Caco-2 (cell line): Measurements from ENCODE around the gene SYP. TPM values are rescaled to one million over a fixed set of nuclear protein-coding genes. Genes with fewer than 3 reads are reported as not detected.

Source experiments
- BruUV-seq: library from RNA; stranded (reverse); fragments of 400-500 nt; replicated peaks from 2 replicates; lab custom pipeline; 2021; lab: Mats Ljungman, UMichigan
- CTCF ChIA-PET: fragments of 300-600 bp; sonication (Branson Sonifier 250); formaldehyde crosslinking; loops from one replicate; lab custom pipeline; 2022; ENCODE audit warnings: antibody characterized with exemption; lab: Charles Lee
- POLR2A ChIA-PET: fragments of 300-600 bp; sonication (Branson Sonifier 250); formaldehyde crosslinking; loops from one replicate; lab custom pipeline; 2022; ENCODE audit warnings: antibody characterized with exemption; lab: Charles Lee
- DNase-seq, 2 experiments: peaks; one replicate each; pipeline versions ENCODE4 v3.0.0 to v3.0.0-alpha.2; 2020 to 2022
- H3K27me3 ChIP-seq: replicated peaks from 2 replicates; pipeline ENCODE4 v1.6.0; 2011; ENCODE audit warnings: low read length; ENCODE audit not compliant: control insufficient read depth, insufficient read depth
- H3K36me3 ChIP-seq: 2 replicates; pipeline ENCODE4 v1.5.1; 2011; ENCODE audit warnings: low read length; ENCODE audit not compliant: control insufficient read depth, insufficient read depth
- H3K4me1 ChIP-seq: fragments of 250-450 bp; sonication (Bioruptor Pico); 2 replicates; pipeline ENCODE4 v1.5.1; 2020; ENCODE audit warnings: mild to moderate bottlenecking
- H3K4me3 ChIP-seq: 2 replicates; pipeline ENCODE4 v1.5.1; 2011; ENCODE audit warnings: low read depth, mild to moderate bottlenecking, control low read depth, low read length
- H3K9me3 ChIP-seq: fragments of 250-450 bp; sonication (Bioruptor Pico); 2 replicates; pipeline ENCODE4 v1.5.1; 2020; ENCODE audit warnings: mild to moderate bottlenecking, moderate library complexity
- H3K27ac Mint-ChIP-seq: one replicate; pipeline ENCODE4 v1.8.0; 2022; ENCODE audit warnings: mixed read lengths; ENCODE audit not compliant: unreplicated experiment
- H3K27me3 Mint-ChIP-seq: one replicate; pipeline ENCODE4 v1.8.0; 2022; ENCODE audit warnings: mixed read lengths; ENCODE audit not compliant: insufficient read depth, unreplicated experiment
- H3K36me3 Mint-ChIP-seq: one replicate; pipeline ENCODE4 v1.8.0; 2022; ENCODE audit warnings: mild to moderate bottlenecking, mixed read lengths; ENCODE audit not compliant: insufficient read depth, unreplicated experiment
- H3K4me1 Mint-ChIP-seq: one replicate; pipeline ENCODE4 v1.8.0; 2022; ENCODE audit warnings: low read depth, mixed read lengths; ENCODE audit not compliant: unreplicated experiment
- H3K4me3 Mint-ChIP-seq: one replicate; pipeline ENCODE4 v1.8.0; 2022; ENCODE audit warnings: mild to moderate bottlenecking, moderate library complexity, mixed read lengths; ENCODE audit not compliant: unreplicated experiment
- H3K9me3 Mint-ChIP-seq: one replicate; pipeline ENCODE4 v1.8.0; 2022; ENCODE audit warnings: mixed read lengths; ENCODE audit not compliant: unreplicated experiment
- CTCF ChIP-seq, 2 experiments: fragments of 200-600 bp in 1 of 2; IDR thresholded peaks; 1 replicate in 1 of 2; 2 replicates in 1 of 2; pipeline versions ENCODE4 v1.5.1 to v1.8.0; 2011 to 2022; ENCODE audit warnings: antibody characterized with exemption in 1 of 2, control low read depth in 1 of 2, inconsistent platforms in 1 of 2, low read depth in 1 of 2, low read length in 1 of 2, mild to moderate bottlenecking in 1 of 2, moderate library complexity in 1 of 2; ENCODE audit not compliant: insufficient read depth in 1 of 2, severe bottlenecking in 1 of 2, unreplicated experiment in 1 of 2
- intact Hi-C: fragments of 100-400 bp; cut with micrococcal nuclease; formaldehyde crosslinking; loops from one replicate; pipeline ENCODE4 v1.10.0; 2022; ENCODE audit not compliant: unreplicated experiment
- total RNA-seq: library from RNA; stranded (reverse); gene quantifications from 2 replicates; pipeline ENCODE4 v1.2.3, GENCODE V29; 2022

The SYP gene
- total RNA-seq, 1 experiment from 2014 or later: 18.3 TPM

GRCh38 chrX:49220100-49220499 is 20.1 kb upstream of the SYP start:
- intact Hi-C loops: no loop called here
- no peaks in the 10 kb centered on the region for H3K9me3 Mint-ChIP-seq
- POLR2A ChIA-PET: no interaction called here

GRCh38 chrX:49214996-49215526 is 15.1 kb upstream of the SYP start:
- POLR2A ChIA-PET: no interaction called here

More at GRCh38 chrX:49220100-49220499, 20.1 kb upstream of the SYP start:
- DNase-seq: no peak
- Histone ChIP-seq H3K36me3 (no peaks in the 10 kb centered on the region), H3K4me1 (no peaks in the 10 kb centered on the region), H3K4me3 (no peak overlapping the region), H3K27me3 (no peaks in the 10 kb centered on the region), H3K9me3 (no peaks in the 10 kb centered on the region)
- Mint-ChIP-seq H3K4me3 (no peak overlapping the region), H3K36me3 (no peaks in the 10 kb centered on the region), H3K27ac (no peak overlapping the region), H3K27me3 (peaks cover 8% of the 10 kb centered on the region), H3K4me1 (no peaks in the 10 kb centered on the region)
- TF ChIP-seq CTCF (IDR thresholded peaks at IDR 0.05; ENCODE audit: insufficient read depth in 1 of 2, low read depth in 1 of 2, low read length in 1 of 2, severe bottlenecking in 1 of 2, unreplicated experiment in 1 of 2): no peak
- BruUV-seq: no TSS peak
- CTCF ChIA-PET: no interaction called here

GRCh38 chrX:49214416-49214815 is 14.4 kb upstream of the SYP start:
- ChIA-PET CTCF (no interaction called here), POLR2A (no interaction called here)
- no peak for DNase-seq
- Histone ChIP-seq H3K36me3 (no peaks in the 10 kb centered on the region), H3K9me3 (no peaks in the 10 kb centered on the region), H3K4me1 (no peaks in the 10 kb centered on the region), H3K4me3 (no peak overlapping the region), H3K27me3 (no peaks in the 10 kb centered on the region)
- Mint-ChIP-seq H3K36me3 (no peaks in the 10 kb centered on the region), H3K9me3 (no peaks in the 10 kb centered on the region), H3K4me3 (no peak overlapping the region), H3K27me3 (peaks cover 2% of the 10 kb centered on the region), H3K4me1 (no peaks in the 10 kb centered on the region), H3K27ac (no peak overlapping the region)
- intact Hi-C loops: no loop called here
- no peak for TF ChIP-seq CTCF (IDR thresholded peaks at IDR 0.05; ENCODE audit: insufficient read depth in 1 of 2, low read depth in 1 of 2, low read length in 1 of 2, severe bottlenecking in 1 of 2, unreplicated experiment in 1 of 2)
- BruUV-seq: no TSS peak

More at GRCh38 chrX:49214996-49215526, 15.1 kb upstream of the SYP start:
- CTCF ChIA-PET: no interaction called here
- H3K4me1 ChIP-seq: no peaks in the 10 kb centered on the region
- no peak overlapping the region for H3K4me3 ChIP-seq
- H3K36me3 ChIP-seq: no peaks in the 10 kb centered on the region
- no peak overlapping the region for H3K4me3 Mint-ChIP-seq
- no peaks in the 10 kb centered on the region for H3K27me3 ChIP-seq
- peaks cover 2% of the 10 kb centered on the region for H3K27me3 Mint-ChIP-seq
- no peaks in the 10 kb centered on the region for H3K4me1 Mint-ChIP-seq
- H3K9me3 Mint-ChIP-seq: no peaks in the 10 kb centered on the region
- DNase-seq: no peak
- intact Hi-C loops: no loop called here
- H3K36me3 Mint-ChIP-seq: no peaks in the 10 kb centered on the region
- TF ChIP-seq CTCF (IDR thresholded peaks at IDR 0.05; ENCODE audit: insufficient read depth in 1 of 2, low read depth in 1 of 2, low read length in 1 of 2, severe bottlenecking in 1 of 2, unreplicated experiment in 1 of 2): no peak
- BruUV-seq: no TSS peak
- no peaks in the 10 kb centered on the region for H3K9me3 ChIP-seq
- H3K27ac Mint-ChIP-seq: no peak overlapping the region
